ACHN (cell line): ENCODE measurements around the gene MTAP.

Source experiments
- DNase-seq: peaks from one replicate; pipeline ENCODE4 v3.0.0-alpha.2; 2015
- in situ Hi-C: cut with HindIII; loops from 2 replicates; pipeline ENCODE4 v1.10.0; 2017; ENCODE audit warnings: low sequenced_read_pairs, low pct_ligation_motif_present, low pct_unique_long_range_greater_than_20kb

The MTAP gene

DNA sequence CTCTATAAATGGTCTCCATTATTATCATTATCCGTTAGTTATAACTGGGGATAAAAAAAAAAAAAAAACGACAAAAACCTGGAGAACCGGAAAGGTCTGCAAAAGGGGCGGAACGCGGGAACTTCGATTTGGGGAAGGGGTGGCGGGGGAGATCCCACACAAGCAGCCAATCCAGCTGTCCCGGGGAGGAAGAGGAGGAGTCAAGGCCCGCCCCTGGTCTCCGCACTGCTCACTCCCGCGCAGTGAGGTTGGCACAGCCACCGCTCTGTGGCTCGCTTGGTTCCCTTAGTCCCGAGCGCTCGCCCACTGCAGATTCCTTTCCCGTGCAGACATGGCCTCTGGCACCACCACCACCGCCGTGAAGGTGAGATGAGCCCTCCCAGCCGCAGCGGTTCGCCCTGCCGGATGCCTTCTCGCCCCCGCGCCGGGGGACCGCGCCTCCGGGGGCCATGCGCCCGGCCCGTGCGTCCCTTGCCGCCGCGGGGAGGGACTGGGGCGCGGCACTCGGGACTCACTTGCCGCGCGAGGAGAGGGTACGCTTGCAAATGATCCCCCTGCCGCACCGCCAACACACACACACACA is at the start of gene MTAP:
MTAP (plus strand) TSS at position 219 of the 583 bp plus-strand sequence; CDS start at position 332, 113 bp downstream.
- in situ Hi-C loops, result no loop called here
- DNase-seq, result no peak

DNA sequence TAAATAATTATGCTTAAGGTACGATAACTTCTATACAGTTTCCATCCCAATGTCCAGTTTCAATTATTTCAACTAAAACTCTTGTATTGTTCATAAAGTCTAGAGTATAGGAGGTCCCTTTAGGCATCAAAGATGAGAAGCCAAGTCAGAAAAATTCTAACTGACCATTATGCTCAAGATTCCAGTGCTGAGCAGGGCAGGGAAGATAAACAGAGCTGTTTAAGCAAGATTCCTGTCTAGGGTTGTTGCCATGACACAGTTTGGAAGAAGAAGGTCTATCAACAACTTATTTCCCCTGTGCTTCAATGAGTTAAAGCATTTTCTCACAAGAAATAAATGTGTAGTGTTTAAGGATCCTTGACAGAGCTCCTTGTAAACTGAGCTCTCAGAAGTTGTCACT is 48.9 kb upstream of the MTAP start:
- DNase-seq, result no peak
- in situ Hi-C loops, result no loop called here

DNA sequence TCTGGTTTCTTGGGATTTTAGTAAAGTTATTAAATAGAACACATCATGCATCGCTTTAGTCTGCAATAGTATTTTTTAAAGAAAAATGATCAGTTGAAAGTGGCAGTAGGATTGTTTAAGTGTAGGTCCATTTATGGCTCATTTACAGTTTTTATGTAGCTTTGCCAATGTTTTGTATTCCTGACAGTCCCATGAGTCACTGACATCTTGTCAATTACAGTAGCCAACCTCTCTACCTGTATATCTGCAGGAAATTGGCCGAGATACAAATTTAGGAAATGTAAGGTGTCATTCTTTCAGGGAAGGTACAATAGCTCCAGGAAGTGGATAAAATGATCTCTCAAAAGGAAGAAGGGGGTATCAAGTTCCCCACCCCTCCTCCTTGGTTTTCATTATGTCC is 47.7 kb upstream of the MTAP start:
- in situ Hi-C loops, result no loop called here
- DNase-seq, result no peak

DNA sequence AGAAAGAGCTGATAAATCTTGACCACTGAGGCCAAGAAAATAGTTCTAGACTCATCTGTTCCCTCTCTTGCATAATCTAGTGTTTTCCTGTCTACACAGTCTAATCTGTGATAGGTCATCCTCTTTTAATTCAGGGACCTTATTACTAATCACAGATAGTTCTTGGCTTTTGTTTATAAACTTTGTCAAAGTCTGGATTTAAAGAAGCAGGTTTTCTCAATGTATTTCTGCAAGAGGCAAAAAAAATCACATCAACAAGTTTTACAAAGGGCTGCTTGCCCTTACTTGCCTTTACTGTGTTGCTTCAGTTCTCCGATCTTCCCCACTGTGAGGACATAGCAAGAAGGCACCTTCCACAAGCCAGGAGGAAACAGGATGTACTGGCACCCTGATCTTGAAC is 43.9 kb upstream of the MTAP start:
- in situ Hi-C loops, result no loop called here
- DNase-seq, result no peak

DNA sequence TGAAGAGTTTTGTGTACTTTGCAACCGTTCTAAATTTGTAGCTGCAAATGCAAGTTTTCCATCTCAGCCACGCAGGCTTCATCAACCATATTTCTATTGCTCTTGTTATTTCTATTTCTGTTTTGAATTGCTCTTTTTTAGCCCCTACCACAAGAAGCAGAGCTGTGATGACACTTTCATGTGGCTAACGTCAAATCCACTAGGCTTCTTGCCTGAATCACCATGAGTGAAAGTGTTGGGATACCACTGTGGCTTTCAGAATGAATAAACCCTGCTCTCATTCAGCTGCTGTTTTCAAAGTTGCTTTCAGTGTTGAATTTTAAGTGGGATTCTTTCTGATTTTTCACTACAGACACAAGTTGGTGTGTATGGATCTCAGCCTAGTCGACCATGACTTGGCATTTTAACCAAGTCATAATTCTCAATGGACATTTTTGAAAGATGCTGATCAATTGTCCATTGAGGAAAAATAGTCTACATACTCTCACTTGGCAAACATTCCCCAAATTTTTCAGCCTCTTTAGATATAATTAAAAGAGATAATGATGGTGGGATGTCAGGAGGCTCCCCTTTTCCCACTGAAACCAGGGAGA is 41.0 kb upstream of the MTAP start:
- in situ Hi-C loops, result no loop called here
- no peak for DNase-seq

DNA sequence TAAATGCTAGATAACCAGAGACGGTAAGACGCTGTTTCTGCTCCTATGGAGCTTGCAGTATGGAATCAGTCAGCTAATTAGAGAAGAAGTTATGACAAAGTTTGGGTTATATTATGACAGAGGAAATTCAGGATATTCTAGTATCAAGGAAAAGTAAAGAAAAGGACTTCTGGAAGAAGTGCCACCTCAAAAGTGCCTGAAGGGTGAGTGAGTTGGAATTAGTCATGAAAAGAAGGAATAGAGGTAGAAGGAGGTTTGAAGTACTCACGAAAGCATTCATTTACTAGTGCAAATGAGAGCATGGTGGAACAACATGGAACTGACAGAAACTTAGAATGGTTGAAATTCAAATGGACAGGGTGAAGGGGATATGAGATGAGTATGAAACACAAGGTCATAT is 40.4 kb upstream of the MTAP start:
- in situ Hi-C loops, result no loop called here
- no peak for DNase-seq

DNA sequence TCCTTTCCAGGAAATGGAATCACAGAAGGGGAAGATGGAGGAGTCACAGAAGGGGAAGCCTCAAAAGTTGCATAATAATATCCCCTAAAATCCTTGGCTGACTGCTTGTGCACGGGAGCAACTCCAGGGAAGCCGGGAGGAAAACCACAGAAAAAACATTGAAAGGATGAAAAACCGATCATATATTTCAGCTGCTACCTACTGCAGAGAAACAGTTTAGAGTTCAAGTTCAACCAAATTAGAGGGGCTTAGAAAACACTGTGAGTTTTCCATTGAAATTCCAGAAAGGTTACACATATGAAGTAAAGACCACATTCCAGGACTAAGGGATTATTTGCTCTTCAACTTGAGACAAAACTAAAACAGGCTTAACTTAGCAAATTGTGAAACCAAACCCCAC is 37.6 kb upstream of the MTAP start:
- no peak for DNase-seq
- in situ Hi-C loops, result no loop called here

DNA sequence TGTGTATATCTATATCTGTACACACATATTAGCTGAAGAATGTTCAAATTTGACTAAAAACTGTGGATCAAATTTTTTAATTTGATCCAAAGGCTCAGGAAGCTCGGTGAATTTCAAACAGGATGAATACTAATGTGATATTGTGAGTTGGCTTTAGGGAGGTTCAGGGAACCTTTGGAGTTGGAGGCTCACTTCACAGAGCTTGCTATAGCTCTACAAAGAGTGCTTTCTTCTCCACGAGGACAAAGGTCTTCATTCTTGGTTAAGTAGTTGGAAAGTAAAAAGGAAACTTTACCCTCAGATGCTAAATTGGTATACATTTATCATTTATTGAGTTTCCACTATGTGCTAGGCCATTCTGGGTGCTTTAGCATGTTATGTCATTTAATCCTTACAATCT is 36.3 kb upstream of the MTAP start:
- in situ Hi-C loops, result no loop called here

DNA sequence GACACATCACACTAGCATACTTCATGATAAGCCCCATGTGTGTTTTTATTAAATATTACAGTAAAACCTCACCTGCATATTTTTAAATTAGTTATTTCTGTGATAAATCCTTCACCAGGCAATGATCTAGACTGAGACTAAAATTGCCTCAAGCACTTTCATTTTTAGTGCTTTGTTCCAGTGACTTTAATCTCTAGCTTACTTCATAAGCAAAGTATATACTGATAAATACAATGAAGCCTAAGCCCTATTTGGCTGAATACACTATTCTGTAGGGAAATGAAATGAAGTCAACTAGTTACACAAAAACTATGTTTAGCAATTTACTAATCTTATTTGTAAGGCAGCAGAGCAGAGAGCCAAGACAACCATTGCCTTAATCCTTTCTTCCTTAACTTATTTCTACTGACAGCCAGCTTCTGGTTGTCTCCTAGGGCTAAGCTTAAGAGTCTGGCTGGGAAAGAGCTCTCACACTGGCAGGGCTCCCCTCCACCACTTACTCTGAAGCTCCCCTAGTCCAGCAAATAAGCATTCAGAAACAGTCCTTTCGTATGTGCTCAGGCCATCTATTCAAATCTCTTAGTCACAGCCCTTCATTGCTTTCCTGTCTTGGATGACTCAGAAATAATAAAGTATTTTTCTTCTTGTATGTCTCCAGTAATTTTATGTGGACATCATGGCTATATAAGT is 31.4 kb upstream of the MTAP start:
- DNase-seq, result no peak
- in situ Hi-C loops, result no loop called here

More for the DNA sequence above, 36.3 kb upstream of the MTAP start:
- no peak for DNase-seq

DNA sequence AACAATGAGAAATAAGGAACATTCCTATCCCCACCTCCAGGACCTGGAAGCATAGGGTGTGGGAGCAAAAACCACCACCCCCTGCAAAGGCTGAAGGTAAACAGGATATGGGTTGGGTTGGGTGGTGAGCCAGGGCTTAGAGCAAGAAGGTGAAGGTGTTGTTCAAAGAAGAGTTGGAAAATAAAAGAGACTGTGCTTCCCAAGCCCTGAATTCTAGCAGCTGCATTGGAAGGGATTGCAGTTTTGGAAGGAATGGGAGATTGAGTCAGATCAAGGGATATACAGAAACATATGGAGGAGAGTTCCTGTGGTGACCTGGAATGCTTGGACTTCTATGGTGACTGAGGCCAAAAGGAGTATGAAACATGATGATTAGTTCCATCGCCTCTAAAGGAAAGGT is 24.7 kb upstream of the MTAP start:
- no peak for DNase-seq
- in situ Hi-C loops, result no loop called here

DNA sequence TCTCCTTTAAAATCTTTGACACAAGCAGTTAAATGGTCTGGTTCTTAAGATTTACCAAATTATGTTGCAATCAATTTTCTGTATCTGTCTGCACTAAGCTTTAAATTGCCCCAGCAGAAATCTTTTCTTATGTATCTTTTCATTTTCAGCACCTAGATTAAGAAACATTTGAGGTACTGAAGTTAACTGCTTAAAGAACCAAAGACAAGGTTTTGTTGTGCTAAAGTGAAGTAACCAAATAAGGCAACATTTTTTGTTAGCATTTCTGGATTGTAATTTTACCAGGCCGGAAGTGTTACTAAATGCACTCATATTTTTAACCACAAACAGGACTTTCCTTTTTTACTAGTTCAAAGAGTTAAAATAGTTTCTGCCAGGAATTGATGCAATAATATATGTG is 24.1 kb upstream of the MTAP start:
- in situ Hi-C loops, result no loop called here
- DNase-seq, result no peak

DNA sequence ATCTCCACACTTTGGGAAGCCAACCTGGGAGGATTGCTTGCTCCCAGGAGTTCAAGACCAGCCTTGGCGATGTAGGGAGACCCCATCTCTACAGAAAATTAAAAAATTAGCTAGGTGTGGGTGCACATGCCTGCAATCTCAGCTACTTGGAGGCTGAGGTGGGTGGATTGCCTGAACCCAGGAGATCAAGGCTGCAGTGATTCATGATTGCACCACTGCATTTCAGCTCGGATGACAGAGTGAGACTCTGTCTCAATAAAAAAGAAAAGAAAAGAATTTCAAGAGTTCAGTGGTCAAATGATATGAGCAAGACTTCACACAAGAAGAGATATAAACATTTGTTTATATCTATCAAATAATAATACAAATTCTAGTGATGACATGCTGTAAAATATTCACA is 23.0 kb upstream of the MTAP start:
- in situ Hi-C loops, result no loop called here
- no peak for DNase-seq

DNA sequence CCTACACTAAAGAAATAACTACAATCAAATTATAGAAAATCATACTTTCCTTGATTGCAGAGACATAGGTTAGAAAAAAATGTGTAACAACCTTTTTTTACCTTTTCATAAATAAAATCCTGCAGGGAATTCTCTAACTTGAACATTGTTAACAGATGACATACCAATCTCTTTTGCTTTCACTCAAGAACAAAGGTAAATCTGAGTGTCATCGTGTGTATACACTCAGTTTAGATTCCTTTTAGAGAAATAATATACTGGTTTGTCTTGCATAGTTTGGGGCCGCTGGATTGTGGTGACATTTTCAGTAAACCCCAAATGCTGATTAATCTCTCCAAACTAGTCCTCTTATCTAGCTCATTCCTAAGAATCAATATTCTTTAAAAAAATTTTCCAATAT is 20.8 kb upstream of the MTAP start:
- in situ Hi-C loops, result no loop called here

DNA sequence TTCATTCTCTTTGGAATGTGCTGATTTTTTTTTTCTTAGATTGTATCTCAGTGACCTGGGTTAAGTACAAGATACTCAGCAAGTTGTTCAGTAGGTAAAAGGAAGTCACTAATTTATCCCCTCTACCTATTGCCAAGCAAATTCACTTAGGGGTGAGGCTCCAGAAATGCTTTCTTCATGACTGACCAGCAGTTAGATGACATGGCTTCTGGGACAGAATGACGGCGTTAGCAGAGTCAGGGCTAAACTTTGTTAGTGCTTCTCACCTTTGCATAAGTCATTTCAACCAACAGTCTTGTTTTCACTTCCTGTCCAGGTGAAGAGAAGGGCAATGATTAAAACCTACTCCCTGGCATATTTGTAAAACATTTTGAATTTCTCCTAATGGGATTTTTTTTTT is 20.2 kb upstream of the MTAP start:
- DNase-seq, result no peak
- in situ Hi-C loops, result no loop called here

More for the DNA sequence above, 20.8 kb upstream of the MTAP start:
- DNase-seq, result no peak

DNA sequence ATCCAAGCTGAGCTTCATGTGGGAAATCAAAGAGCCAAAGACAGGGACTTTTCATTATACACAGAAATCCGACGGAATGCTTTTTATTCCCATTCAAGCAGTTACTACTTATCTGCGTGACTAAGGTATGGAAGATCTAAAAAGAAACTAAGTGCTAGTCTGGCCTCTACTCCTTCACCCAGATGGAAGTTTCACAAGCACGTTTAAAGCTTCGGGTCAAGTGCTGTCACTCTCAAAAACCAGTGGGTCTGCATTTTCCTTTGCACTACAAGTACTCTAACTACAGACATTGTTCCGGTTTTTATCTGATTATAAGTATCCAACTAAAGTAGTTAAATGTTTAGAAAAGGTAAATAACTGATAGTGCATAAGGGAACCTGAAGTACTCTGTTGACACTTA is 13.7 kb upstream of the MTAP start:
- DNase-seq, result no peak
- in situ Hi-C loops, result no loop called here

DNA sequence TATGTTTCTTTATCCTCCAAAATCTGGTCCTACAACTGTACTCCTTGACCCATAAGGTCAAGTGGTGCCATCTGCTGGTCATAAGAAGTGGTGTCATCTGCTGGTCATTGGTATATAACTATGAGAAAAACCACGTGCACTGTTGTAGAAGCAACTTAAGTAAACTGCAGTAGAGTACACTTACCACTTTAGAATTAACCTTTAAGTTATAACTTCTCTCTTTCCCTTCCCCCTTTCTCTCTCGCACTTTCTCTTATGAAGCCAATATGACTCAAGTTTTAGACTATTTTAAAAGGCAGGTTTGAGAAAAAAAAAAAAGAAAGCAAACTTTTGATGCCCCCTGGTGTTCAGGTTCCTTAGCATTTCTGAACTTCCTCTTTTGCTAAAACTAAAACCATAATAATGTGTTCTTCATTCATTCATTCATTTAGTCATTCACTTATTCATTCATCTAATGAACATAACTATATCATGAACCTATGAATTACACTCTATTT is 12.8 kb upstream of the MTAP start:
- in situ Hi-C loops, result no loop called here
- no peak for DNase-seq

DNA sequence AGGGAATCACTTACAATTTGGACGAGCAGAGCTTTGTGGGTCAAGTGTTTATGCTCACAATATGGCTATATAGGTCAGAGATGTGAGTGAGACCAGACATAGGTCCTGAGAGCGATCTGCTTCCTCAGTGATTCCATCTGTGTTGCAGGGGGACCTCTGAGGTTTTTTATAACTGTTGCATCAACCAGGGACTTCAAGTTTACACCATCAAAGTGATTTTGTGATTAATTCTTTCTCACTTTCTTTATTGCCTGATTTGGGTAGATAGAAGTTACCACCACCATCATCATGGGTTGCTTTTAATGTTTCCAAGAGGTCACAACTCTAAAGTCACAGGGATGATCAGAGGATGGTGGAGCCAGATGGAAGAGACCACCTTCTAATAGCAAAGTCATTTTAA is 7.0 kb upstream of the MTAP start:
- in situ Hi-C loops, result no loop called here
- DNase-seq, result no peak

DNA sequence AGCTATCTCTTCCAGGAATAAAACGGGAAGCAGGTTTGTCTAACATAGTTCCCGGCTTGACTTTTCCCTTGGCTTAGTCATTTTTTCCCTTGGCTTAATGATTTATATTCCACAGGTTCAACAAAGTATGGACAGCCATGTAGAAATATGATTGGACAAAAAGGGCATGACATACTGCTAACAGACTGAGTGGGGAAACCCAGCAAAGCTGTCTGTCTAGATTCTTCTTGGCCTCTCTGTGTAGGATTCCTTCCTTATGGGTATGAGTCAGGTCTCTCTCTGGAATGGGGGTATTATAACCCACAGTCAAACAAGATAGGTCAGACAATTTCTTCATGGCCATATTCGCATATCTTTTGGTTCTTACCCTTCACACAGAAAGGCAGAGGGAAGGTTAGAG is 5.7 kb upstream of the MTAP start:
- in situ Hi-C loops, result no loop called here
- DNase-seq, result no peak

DNA sequence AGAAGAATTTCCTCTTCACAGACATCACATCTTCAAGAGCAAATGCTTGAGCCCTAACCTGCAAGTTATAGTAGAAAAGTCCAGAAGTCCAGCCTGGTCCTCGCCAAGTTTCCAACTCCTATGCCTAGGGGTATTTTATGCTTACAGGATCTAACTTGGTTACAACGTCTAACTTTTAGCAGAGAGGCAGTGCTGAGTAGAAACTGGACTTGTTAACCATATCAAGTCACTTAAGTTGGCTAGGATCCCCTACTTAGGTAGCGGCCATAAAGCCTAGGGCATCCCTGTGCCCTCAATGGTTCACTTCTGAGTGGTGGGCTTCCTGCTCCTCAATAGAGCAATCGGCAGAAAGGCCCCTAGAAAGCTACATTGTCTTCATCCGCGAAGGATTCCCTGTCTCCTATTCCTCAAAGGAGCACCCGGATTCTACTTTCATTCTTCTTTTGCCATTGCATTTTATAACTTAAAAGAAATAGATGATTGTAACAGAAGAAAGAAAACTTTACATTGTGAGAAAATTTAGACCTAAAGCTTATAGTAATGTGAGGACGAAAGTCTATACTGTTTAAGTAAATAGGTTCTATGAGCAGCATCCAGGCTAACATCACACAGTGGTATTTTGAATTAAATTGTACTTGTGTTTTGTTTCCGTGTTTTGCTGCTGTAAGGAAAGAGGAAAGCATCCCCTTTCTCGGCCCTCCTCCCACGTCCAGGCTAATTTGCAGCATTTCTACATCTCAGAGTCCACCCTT is 1.3 kb upstream of the MTAP start:
- no peak for DNase-seq
- in situ Hi-C loops, result no loop called here
